ENCODE results near the gene CNTN5.

DNA sequence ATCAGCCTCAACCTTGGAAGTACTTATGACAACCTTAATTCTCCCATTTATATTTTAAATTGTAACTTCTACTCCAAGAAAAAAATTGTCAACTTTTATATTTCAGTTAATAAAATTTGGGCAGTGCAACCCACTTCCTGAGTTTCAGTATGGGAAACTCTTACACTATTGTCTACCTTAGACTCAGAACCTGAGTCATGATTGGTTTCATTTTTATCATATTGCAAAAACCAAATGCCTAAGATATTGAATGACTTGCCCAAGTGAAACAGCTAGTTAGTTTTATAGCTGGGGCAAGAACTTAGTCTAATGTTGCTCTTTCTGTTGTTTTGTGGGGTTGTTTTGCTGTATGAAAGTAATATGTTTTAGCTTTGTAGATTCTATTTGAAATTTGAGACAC, 1332.3 kb downstream of the CNTN5 start:
- TF ChIP-seq, protein P1, sequence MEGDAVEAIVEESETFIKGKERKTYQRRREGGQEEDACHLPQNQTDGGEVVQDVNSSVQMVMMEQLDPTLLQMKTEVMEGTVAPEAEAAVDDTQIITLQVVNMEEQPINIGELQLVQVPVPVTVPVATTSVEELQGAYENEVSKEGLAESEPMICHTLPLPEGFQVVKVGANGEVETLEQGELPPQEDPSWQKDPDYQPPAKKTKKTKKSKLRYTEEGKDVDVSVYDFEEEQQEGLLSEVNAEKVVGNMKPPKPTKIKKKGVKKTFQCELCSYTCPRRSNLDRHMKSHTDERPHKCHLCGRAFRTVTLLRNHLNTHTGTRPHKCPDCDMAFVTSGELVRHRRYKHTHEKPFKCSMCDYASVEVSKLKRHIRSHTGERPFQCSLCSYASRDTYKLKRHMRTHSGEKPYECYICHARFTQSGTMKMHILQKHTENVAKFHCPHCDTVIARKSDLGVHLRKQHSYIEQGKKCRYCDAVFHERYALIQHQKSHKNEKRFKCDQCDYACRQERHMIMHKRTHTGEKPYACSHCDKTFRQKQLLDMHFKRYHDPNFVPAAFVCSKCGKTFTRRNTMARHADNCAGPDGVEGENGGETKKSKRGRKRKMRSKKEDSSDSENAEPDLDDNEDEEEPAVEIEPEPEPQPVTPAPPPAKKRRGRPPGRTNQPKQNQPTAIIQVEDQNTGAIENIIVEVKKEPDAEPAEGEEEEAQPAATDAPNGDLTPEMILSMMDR (IDR thresholded peaks at IDR 0.05), result no peak
- no peak for TF ChIP-seq POLR2A (IDR thresholded peaks at IDR 0.05)

Data from esophagus squamous epithelium (tissue), 4 donors.